Measurements from ENCODE around the gene C9orf50.
"Not testable (repeated sequence)": the region's sequence is repeated elsewhere in the genome, so short reads cannot be mapped to it uniquely, and the experiment has no call there.

C9orf50 gene

GRCh38 chr9:129648092-129648763 lies 27.3 kb upstream of the C9orf50 start:
- DNase-seq: no peak

GRCh38 chr9:129647635-129648034 lies 26.7 kb upstream of the C9orf50 start:
- DNase-seq: no peak

- no peak for DNase-seq
Measured at GRCh38 chr9:129646654-129647053, 25.8 kb upstream of the C9orf50 start.

- DNase-seq: no peak
Measured at GRCh38 chr9:129646252-129646651, 25.4 kb upstream of the C9orf50 start.

GRCh38 chr9:129644902-129645301 lies 24.0 kb upstream of the C9orf50 start:
- DNase-seq: no peak

- DNase-seq: no peak
Measured at GRCh38 chr9:129644365-129644764, 23.5 kb upstream of the C9orf50 start.

- DNase-seq: no peak
Measured at GRCh38 chr9:129643706-129644105, 22.8 kb upstream of the C9orf50 start.

- peak; percentile 99 for DNase-seq
Measured at GRCh38 chr9:129641750-129642585, 21.1 kb upstream of the C9orf50 start, which contains the start of gene ASB6. ASB6 (minus strand) TSS chr9:129642151; CDS start chr9:129641999, 152 bp downstream.

- DNase-seq: no peak
Measured at GRCh38 chr9:129640871-129641749, 20.2 kb upstream of the C9orf50 start.

- DNase-seq: no peak
Measured at GRCh38 chr9:129640086-129640870, 19.4 kb upstream of the C9orf50 start.

- no peak for DNase-seq
Measured at GRCh38 chr9:129639756-129640085, 18.8 kb upstream of the C9orf50 start.

GRCh38 chr9:129639034-129639630 lies 18.2 kb upstream of the C9orf50 start:
- DNase-seq: no peak

- DNase-seq: no peak
Measured at GRCh38 chr9:129637673-129638439, 17.0 kb upstream of the C9orf50 start.

- DNase-seq: no peak
Measured at GRCh38 chr9:129637102-129637501, 16.2 kb upstream of the C9orf50 start.

- not testable (repeated sequence) for DNase-seq
Measured at GRCh38 chr9:129636343-129636742, 15.4 kb upstream of the C9orf50 start.

GRCh38 chr9:129635099-129636065 lies 14.5 kb upstream of the C9orf50 start:
- no peak for DNase-seq

- no peak for DNase-seq
Measured at GRCh38 chr9:129633848-129634247, 12.9 kb upstream of the C9orf50 start.

- DNase-seq: no peak
Measured at GRCh38 chr9:129633207-129633606, 12.3 kb upstream of the C9orf50 start.

- peak in 1 of 2 experiments; percentile 46 for DNase-seq
Measured at GRCh38 chr9:129632460-129632859, 11.6 kb upstream of the C9orf50 start.

GRCh38 chr9:129631674-129632129 lies 10.8 kb upstream of the C9orf50 start:
- DNase-seq: no peak

All from activated T-cell treated with anti-CD3 and anti-CD28 coated beads, Interleukin-2, amount 50 U/mL, for 48 hours (primary cell).